Measurements from ENCODE around the gene DHH. TPM values are rescaled to one million over a fixed set of nuclear protein-coding genes. Genes with fewer than 3 reads are reported as not detected.

Gene DHH
- total and polyA plus RNA-seq, 9 of the 15 experiments (the other 6 are each of a cell fraction or from before 2014, with no cell fraction given): 0.07 to 2.6 (median 0.54) TPM

- Histone ChIP-seq H4K20me1 (replicated peaks; ENCODE audit: control insufficient read depth, insufficient read depth, low read length) (peaks cover 13% of the 10 kb centered on the region), H3K9me1 (ENCODE audit: control insufficient read depth, insufficient read depth, low read length) (peaks cover 4% of the 10 kb centered on the region), H3K9ac (ENCODE audit: insufficient read depth in 1 of 2, low read depth in 2 of 2, low read length in 2 of 2) (peak overlapping the region in 1 of 2 experiments; percentile 88; a peak in 3 of 4 replicates), H3K79me2 (ENCODE audit: control insufficient read depth, insufficient read depth, low read length) (peaks cover 51% of the 10 kb centered on the region), H3K4me3 (peak overlapping the region; percentile 84), H2AFZ (ENCODE audit: low read depth, low read length) (peak overlapping the region; percentile 85), H3K4me2 (ENCODE audit: insufficient read depth, low read length) (peak overlapping the region; percentile 77), H3K9me3 (replicated peaks; ENCODE audit: control insufficient read depth, insufficient read depth, low read depth, low read length) (no peaks in the 10 kb centered on the region), H3K36me3 (ENCODE audit: control insufficient read depth, insufficient read depth, low read length) (peaks cover 37% of the 10 kb centered on the region), H3K27ac (ENCODE audit: extremely low read depth, low read depth, low read length) (peak overlapping the region; percentile 90), H3K27me3 (ENCODE audit: control insufficient read depth in 2 of 2, insufficient read depth in 2 of 2, low read length in 2 of 2) (no peaks in the 10 kb centered on the region), H3K4me1 (replicated peaks in 1 of 2; ENCODE audit: control insufficient read depth in 2 of 2, insufficient read depth in 2 of 2, low read length in 2 of 2) (peaks cover 17 to 27% of the 10 kb centered on the region in 2 experiments; a peak in 4 of 5 replicates)
- ChIA-PET CTCF (ENCODE audit: low intra/inter-chr PET ratio) (interaction anchor here (0.6 kb wide), 1 partner anchor 16 kb away, joined by 3 read pairs; no protein-coding TSS in a partner anchor), POLR2A (interaction anchor here (0.9 to 4.9 kb wide), 29 partner anchors 11 to 191 kb away, joined by 3 to 151 read pairs (median 16); partner anchors contain the start of genes DHH, KMT2D, LMBR1L and RHEBL1)
- in situ Hi-C loops (cut with MboI): no loop called here
- intact Hi-C loops (cut with micrococcal nuclease): loop anchor here (2.0 to 10.0 kb wide), 5 partner anchors 21 to 133 kb away; partner anchors contain the start of genes KMT2D, LMBR1L, TUBA1A and TUBA1C
- DNase-seq (ENCODE audit: extremely low read depth in 1 of 4, low spot score in 3 of 4) (peak in 2 of 4 experiments; percentile 37 to 63), ATAC-seq (no peak), FAIRE-seq (no peak)
- TSS peak; percentile 85 for BruUV-seq (replicated peaks)
- WGBS (ENCODE audit: insufficient coverage, low coverage, missing lambda C conversion rate): 1% methylated on average over 9 of the region's 9 CpGs
- TF ChIP-seq HMBOX1 (IDR thresholded peaks at IDR 0.05) (peak; percentile 87), CREB3L1 (IDR thresholded peaks at IDR 0.05; ENCODE audit: borderline replicate concordance, low read depth) (no peak), ZNF263 (CRISPR knock-in tag; IDR thresholded peaks at IDR 0.05; ENCODE audit: borderline replicate concordance) (no peak), ZC3H4 (CRISPR knock-in tag; IDR thresholded peaks at IDR 0.05; ENCODE audit: borderline replicate concordance) (no peak), NFIC (IDR thresholded peaks at IDR 0.05) (peak; percentile 42; the same call in 1 of the 2 replicates), POU5F1 (IDR thresholded peaks at IDR 0.05; ENCODE audit: borderline replicate concordance, low read depth, low read length, partially characterized antibody) (no peak), HNRNPH1 (optimal IDR thresholded peaks at IDR 0.05; ENCODE audit: low read depth, low read length) (no peak), ARNT (IDR thresholded peaks at IDR 0.05) (0 out of 4 replicates have a peak, but pooled peaks of 1 of the 2 experiments have one; percentile 47), SP1 (CRISPR knock-in tag; IDR thresholded peaks at IDR 0.05) (0 out of 2 replicates have a peak, but pooled peaks have one; percentile 18), HDGF (IDR thresholded peaks at IDR 0.05) (0 out of 2 replicates have a peak, but pooled peaks have one; percentile 17), MAZ (CRISPR knock-in tag; conservative IDR thresholded peaks at IDR 0.05 in 1 of 2, IDR thresholded peaks at IDR 0.05 in 1 of 2) (0 out of 4 replicates have a peak, but pooled peaks of 1 of the 2 experiments have one; percentile 18), ZBTB12 (CRISPR knock-in tag; IDR thresholded peaks at IDR 0.05) (no peak), E2F8 (IDR thresholded peaks at IDR 0.05; ENCODE audit: low read depth, partially characterized antibody) (peak; percentile 2), STAT5A (IDR thresholded peaks at IDR 0.05; ENCODE audit: borderline replicate concordance, low read length) (no peak)
Measured at GRCh38 chr12:49131894-49132461, 37.4 kb upstream of the DHH start.
